Liver (tissue), 3 donors: Measurements from ENCODE around the gene CCBE1.

Experiments used
- EGR1 ChIP-seq, 2 donors: IDR thresholded peaks; 2 replicates each; pipeline ENCODE4 v1.6.1; 2016 to 2018; ENCODE audit warnings: antibody characterized with exemption in 2 of 2, low read depth in 2 of 2
- JUND ChIP-seq, 2 donors: IDR thresholded peaks; 2 replicates each; pipeline ENCODE4 v1.6.1; 2016; ENCODE audit warnings: antibody characterized with exemption in 2 of 2
- SP1 ChIP-seq: IDR thresholded peaks from 2 replicates; pipeline ENCODE4 v1.6.1; 2018; ENCODE audit warnings: antibody characterized with exemption, mild to moderate bottlenecking
- TAF1 ChIP-seq: conservative IDR thresholded peaks from 2 replicates; pipeline ENCODE4 v1.6.1; 2016; ENCODE audit warnings: antibody characterized with exemption, mild to moderate bottlenecking
- YY1 ChIP-seq: IDR thresholded peaks from 2 replicates; pipeline ENCODE4 v1.6.1; 2016; ENCODE audit warnings: antibody characterized with exemption, mild to moderate bottlenecking
- TF ChIP-seq, protein P1 (sequence below): IDR thresholded peaks from 2 replicates; pipeline ENCODE4 v1.6.1; 2016; ENCODE audit warnings: antibody characterized with exemption, mild to moderate bottlenecking
- TF ChIP-seq, protein P2 (sequence below): fragments of 150-350 bp; IDR thresholded peaks from 2 replicates; pipeline ENCODE4 v1.5.1; 2017; ENCODE audit warnings: improper control_type of control experiment, low read depth, low read length; ENCODE audit not compliant: missing input control
- TF ChIP-seq, protein P3 (sequence below): IDR thresholded peaks from 2 replicates; pipeline ENCODE4 v1.6.1; 2016; ENCODE audit warnings: antibody characterized with exemption
- donor health status: healthy.
- donor health status: healthy.

DNA sequence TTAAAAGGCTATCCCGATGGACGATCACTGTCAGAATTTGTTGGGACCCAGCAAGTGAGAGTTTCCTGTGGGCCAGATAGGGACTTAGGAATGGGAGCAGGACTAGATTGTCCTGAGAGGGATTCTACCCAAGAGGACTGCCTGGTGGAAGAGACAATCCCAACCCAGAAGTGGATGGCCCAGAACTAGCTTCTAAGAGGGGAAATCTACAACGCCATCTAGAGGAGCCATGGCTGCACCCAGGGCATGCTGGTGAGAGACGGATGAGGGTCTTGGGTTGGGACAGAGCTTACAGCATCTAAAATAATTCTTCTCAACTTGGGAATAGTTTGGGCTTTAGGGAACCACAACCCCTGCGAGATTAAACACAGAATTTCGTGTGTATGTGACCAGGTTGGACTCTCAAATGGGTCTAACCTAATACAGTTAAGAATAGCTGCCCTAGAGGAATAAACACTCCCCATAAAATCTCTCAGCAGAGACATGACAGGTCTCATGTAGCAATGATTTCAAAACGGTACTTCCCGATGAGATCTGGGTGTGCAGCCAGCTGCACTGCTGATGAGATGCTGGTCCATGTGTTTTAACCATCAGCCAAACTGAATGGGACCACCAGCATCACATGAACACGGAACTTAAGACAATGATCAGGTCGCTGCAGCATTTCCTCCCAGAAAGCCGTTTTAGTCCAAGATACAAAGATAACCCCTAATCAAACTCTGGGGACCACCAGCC lies 50.8 kb downstream of the CCBE1 start:
- TF ChIP-seq, protein P1, sequence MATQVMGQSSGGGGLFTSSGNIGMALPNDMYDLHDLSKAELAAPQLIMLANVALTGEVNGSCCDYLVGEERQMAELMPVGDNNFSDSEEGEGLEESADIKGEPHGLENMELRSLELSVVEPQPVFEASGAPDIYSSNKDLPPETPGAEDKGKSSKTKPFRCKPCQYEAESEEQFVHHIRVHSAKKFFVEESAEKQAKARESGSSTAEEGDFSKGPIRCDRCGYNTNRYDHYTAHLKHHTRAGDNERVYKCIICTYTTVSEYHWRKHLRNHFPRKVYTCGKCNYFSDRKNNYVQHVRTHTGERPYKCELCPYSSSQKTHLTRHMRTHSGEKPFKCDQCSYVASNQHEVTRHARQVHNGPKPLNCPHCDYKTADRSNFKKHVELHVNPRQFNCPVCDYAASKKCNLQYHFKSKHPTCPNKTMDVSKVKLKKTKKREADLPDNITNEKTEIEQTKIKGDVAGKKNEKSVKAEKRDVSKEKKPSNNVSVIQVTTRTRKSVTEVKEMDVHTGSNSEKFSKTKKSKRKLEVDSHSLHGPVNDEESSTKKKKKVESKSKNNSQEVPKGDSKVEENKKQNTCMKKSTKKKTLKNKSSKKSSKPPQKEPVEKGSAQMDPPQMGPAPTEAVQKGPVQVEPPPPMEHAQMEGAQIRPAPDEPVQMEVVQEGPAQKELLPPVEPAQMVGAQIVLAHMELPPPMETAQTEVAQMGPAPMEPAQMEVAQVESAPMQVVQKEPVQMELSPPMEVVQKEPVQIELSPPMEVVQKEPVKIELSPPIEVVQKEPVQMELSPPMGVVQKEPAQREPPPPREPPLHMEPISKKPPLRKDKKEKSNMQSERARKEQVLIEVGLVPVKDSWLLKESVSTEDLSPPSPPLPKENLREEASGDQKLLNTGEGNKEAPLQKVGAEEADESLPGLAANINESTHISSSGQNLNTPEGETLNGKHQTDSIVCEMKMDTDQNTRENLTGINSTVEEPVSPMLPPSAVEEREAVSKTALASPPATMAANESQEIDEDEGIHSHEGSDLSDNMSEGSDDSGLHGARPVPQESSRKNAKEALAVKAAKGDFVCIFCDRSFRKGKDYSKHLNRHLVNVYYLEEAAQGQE: no peak
- TF ChIP-seq, protein P2, sequence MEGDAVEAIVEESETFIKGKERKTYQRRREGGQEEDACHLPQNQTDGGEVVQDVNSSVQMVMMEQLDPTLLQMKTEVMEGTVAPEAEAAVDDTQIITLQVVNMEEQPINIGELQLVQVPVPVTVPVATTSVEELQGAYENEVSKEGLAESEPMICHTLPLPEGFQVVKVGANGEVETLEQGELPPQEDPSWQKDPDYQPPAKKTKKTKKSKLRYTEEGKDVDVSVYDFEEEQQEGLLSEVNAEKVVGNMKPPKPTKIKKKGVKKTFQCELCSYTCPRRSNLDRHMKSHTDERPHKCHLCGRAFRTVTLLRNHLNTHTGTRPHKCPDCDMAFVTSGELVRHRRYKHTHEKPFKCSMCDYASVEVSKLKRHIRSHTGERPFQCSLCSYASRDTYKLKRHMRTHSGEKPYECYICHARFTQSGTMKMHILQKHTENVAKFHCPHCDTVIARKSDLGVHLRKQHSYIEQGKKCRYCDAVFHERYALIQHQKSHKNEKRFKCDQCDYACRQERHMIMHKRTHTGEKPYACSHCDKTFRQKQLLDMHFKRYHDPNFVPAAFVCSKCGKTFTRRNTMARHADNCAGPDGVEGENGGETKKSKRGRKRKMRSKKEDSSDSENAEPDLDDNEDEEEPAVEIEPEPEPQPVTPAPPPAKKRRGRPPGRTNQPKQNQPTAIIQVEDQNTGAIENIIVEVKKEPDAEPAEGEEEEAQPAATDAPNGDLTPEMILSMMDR: no peak
- TF ChIP-seq YY1 (no peak), JUND (IDR thresholded peaks at IDR 0.05) (no peak), TAF1 (no peak), EGR1 (IDR thresholded peaks at IDR 0.05; ENCODE audit: low read depth in 2 of 2) (no peak), SP1 (no peak)
- TF ChIP-seq, protein P3, sequence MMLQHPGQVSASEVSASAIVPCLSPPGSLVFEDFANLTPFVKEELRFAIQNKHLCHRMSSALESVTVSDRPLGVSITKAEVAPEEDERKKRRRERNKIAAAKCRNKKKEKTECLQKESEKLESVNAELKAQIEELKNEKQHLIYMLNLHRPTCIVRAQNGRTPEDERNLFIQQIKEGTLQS: no peak
